CD14-positive monocyte (primary cell): ENCODE data around the gene URB1. TPM values are rescaled to one million over a fixed set of nuclear protein-coding genes. Genes with fewer than 3 reads are reported as not detected.
"Not testable (repeated sequence)": the region's sequence is repeated elsewhere in the genome, so short reads cannot be mapped to it uniquely, and the experiment has no call there.

Source experiments
- DNase-seq, 3 donors: peaks; one replicate each; pipeline ENCODE4 v3.0.0-alpha.2; 2011 to 2022
- H2AFZ ChIP-seq: 2 replicates; pipeline ENCODE4 v1.6.0; 2012; ENCODE audit warnings: mild to moderate bottlenecking, low read depth, low read length, inconsistent platforms; ENCODE audit not compliant: insufficient read depth, poor library complexity, severe bottlenecking
- H3K27ac ChIP-seq, 2 donors: 1 replicate in 1 of 2; 2 replicates in 1 of 2; pipeline ENCODE4 v1.5.1; 2012 to 2013; ENCODE audit warnings: low read length in 2 of 2, control low read depth in 1 of 2, inconsistent platforms in 1 of 2, low read depth in 1 of 2, mild to moderate bottlenecking in 1 of 2
- H3K27me3 ChIP-seq, 2 donors: one replicate each; pipeline versions ENCODE4 v1.6.0 to v1.6.1; 2011 to 2013; ENCODE audit warnings: low read length in 2 of 2; ENCODE audit not compliant: control insufficient read depth in 2 of 2, insufficient read depth in 2 of 2
- H3K36me3 ChIP-seq, 2 donors: replicated peaks in 1 of 2; 1 replicate in 1 of 2; 2 replicates in 1 of 2; pipeline versions ENCODE4 v1.5.1 to v1.6.1; 2012 to 2013; ENCODE audit warnings: low read length in 2 of 2, control low read depth in 1 of 2, inconsistent platforms in 1 of 2, mild to moderate bottlenecking in 1 of 2; ENCODE audit not compliant: insufficient read depth in 2 of 2, control insufficient read depth in 1 of 2
- H3K4me1 ChIP-seq, 2 donors: 1 replicate in 1 of 2; 2 replicates in 1 of 2; pipeline versions ENCODE4 v1.5.1 to v1.6.1; 2012 to 2013; ENCODE audit warnings: low read length in 2 of 2, control low read depth in 1 of 2, inconsistent platforms in 1 of 2, mild to moderate bottlenecking in 1 of 2, moderate library complexity in 1 of 2; ENCODE audit not compliant: insufficient read depth in 2 of 2, control insufficient read depth in 1 of 2
- H3K4me2 ChIP-seq: replicated peaks from 2 replicates; pipeline ENCODE3; 2012; ENCODE audit warnings: low read length, moderate library complexity, mild to moderate bottlenecking; ENCODE audit not compliant: poor library complexity, severe bottlenecking; ENCODE audit errors: extremely low read depth
- H3K4me3 ChIP-seq, 3 experiments: fragments of 200-600 bp in 1 of 3; sonication (generic) in 1 of 3; replicated peaks in 1 of 3; 1 replicate in 2 of 3; 2 replicates in 1 of 3; pipeline ENCODE4 v1.5.1; 2011 to 2013; ENCODE audit warnings: low read length in 3 of 3, mild to moderate bottlenecking in 3 of 3, control low read depth in 2 of 3, low read depth in 2 of 3, inconsistent platforms in 1 of 3, moderate library complexity in 1 of 3
- H3K79me2 ChIP-seq: 2 replicates; pipeline ENCODE4 v1.6.0; 2012; ENCODE audit warnings: mild to moderate bottlenecking, control low read depth, inconsistent platforms, low read length, moderate library complexity; ENCODE audit not compliant: insufficient read depth
- H3K9ac ChIP-seq: 2 replicates; pipeline ENCODE4 v1.6.0; 2017; ENCODE audit warnings: low read length, mild to moderate bottlenecking; ENCODE audit not compliant: insufficient read depth, poor library complexity, severe bottlenecking
- H3K9me3 ChIP-seq, 2 donors: replicated peaks in 1 of 2; 1 replicate in 1 of 2; 2 replicates in 1 of 2; pipeline versions ENCODE4 v1.5.1 to v1.6.1; 2012 to 2013; ENCODE audit warnings: low read length in 2 of 2, control low read depth in 1 of 2; ENCODE audit not compliant: control insufficient read depth in 1 of 2, insufficient read depth in 1 of 2
- H4K20me1 ChIP-seq: 2 replicates; pipeline ENCODE4 v1.6.0; 2012; ENCODE audit warnings: mild to moderate bottlenecking, low read length, control low read depth, moderate library complexity; ENCODE audit not compliant: insufficient read depth
- H3K27ac Mint-ChIP-seq, 7 donors: one replicate each; pipeline ENCODE4 v1.8.0; 2020; ENCODE audit warnings: mild to moderate bottlenecking in 7 of 7, mixed read lengths in 7 of 7, moderate library complexity in 6 of 7, inconsistent platforms in 2 of 7
- H3K27me3 Mint-ChIP-seq, 3 donors: one replicate each; pipeline ENCODE4 v1.8.0; 2021 to 2022; ENCODE audit warnings: low read depth in 3 of 3, mild to moderate bottlenecking in 3 of 3, mixed read lengths in 3 of 3, moderate library complexity in 3 of 3, inconsistent platforms in 1 of 3
- H3K36me3 Mint-ChIP-seq, 2 donors: one replicate each; pipeline ENCODE4 v1.8.0; 2020; ENCODE audit warnings: mixed read lengths in 2 of 2, inconsistent platforms in 1 of 2, mild to moderate bottlenecking in 1 of 2
- H3K4me1 Mint-ChIP-seq: one replicate; pipeline ENCODE4 v1.8.0; 2020; ENCODE audit warnings: mild to moderate bottlenecking, mixed read lengths
- H3K4me3 Mint-ChIP-seq, 2 donors: one replicate each; pipeline ENCODE4 v1.8.0; 2020; ENCODE audit warnings: mild to moderate bottlenecking in 2 of 2, mixed read lengths in 2 of 2, moderate library complexity in 1 of 2
- H3K9me3 Mint-ChIP-seq, 7 donors: one replicate each; pipeline ENCODE4 v1.8.0; 2020 to 2022; ENCODE audit warnings: mixed read lengths in 7 of 7, mild to moderate bottlenecking in 6 of 7, moderate library complexity in 6 of 7, inconsistent platforms in 2 of 7
- CTCF ChIP-seq: fragments of 200-600 bp; IDR thresholded peaks from one replicate; pipeline ENCODE4 v1.8.0; 2022; ENCODE audit warnings: antibody characterized with exemption, mild to moderate bottlenecking
- WGBS: methylation state at CpG from one replicate; pipeline ENCODE4 v1.1.5; 2013; ENCODE audit warnings: missing lambda C conversion rate; ENCODE audit not compliant: insufficient coverage; 5-methylcytosine and 5-hydroxymethylcytosine counted together
- intact Hi-C, 2 donors: fragments of 100-400 bp; cut with micrococcal nuclease; formaldehyde crosslinking; loops; one replicate each; pipeline versions ENCODE4 v1.15.0 to v1.15.1; 2023
- polyA plus RNA-seq, 3 donors: library from polyadenylated mRNA; depleted of rRNA in 1 of 3; unstranded in 2 of 3; stranded (reverse) in 1 of 3; fragments of 300-500 nt in 2 of 3; fragments of >200 nt in 1 of 3; fragmentation: Illumina TruSeq in 2 of 3; gene quantifications; 1 replicate in 2 of 3; 2 replicates in 1 of 3; pipeline ENCODE4 v1.2.3, GENCODE V29; 2012 to 2021

URB1 gene
- polyA plus RNA-seq, 3 donors = 0.25 to 2.4 (median 0.47) TPM

- peak overlapping the region; percentile 84 to 92 for H3K27ac ChIP-seq
- Mint-ChIP-seq H3K4me1 (peaks cover 16% of the 10 kb centered on the region), H3K27me3 (no peaks in the 10 kb centered on the region), H3K4me3 (peak overlapping the region; percentile 73 to 86), H3K27ac (peak overlapping the region; percentile 93 to 99 (median 96)), H3K9me3 (no peaks in the 10 kb centered on the region), H3K36me3 (peaks cover 46 to 48% of the 10 kb centered on the region in 2 donors)
- H4K20me1 ChIP-seq = no peaks in the 10 kb centered on the region
- peak overlapping the region; percentile 2 to 50 (median 8) for H3K4me3 ChIP-seq
- peak overlapping the region; percentile 38 for H3K9ac ChIP-seq
- H3K79me2 ChIP-seq = peaks cover 3% of the 10 kb centered on the region
- peaks cover 23 to 59% of the 10 kb centered on the region in 2 donors for H3K36me3 ChIP-seq
- peak overlapping the region; percentile 72 for H2AFZ ChIP-seq
- intact Hi-C loops = loop anchor here in 1 of 2 donors (5.0 kb wide), 1 partner anchor 95 kb away; the partner anchor contains the start of gene MIS18A
- no peak for TF ChIP-seq CTCF
- H3K27me3 ChIP-seq = no peaks in the 10 kb centered on the region
- H3K9me3 ChIP-seq = no peaks in the 10 kb centered on the region
- H3K4me2 ChIP-seq = peak overlapping the region; percentile 56
- WGBS = 48% methylated on average over 5 of the region's 6 CpGs
- DNase-seq = peak; percentile 68 to 86 (median 82)
- peaks cover 11 to 19% of the 10 kb centered on the region in 2 donors for H3K4me1 ChIP-seq
These were observed 20.9 kb downstream of the URB1 start for GRCh38 chr21:32371913-32372314.

GRCh38 chr21:32370998-32371766 is 21.6 kb downstream of the URB1 start:
- H3K27ac ChIP-seq = peak overlapping the region; percentile 2 to 92
- Mint-ChIP-seq H3K36me3 (peaks cover 46 to 49% of the 10 kb centered on the region in 2 donors), H3K27ac (peak overlapping the region; percentile 93 to 99 (median 96)), H3K4me1 (peaks cover 16% of the 10 kb centered on the region), H3K4me3 (peak overlapping the region in 1 of 2 donors; percentile 86), H3K27me3 (no peaks in the 10 kb centered on the region), H3K9me3 (no peaks in the 10 kb centered on the region)
- no peak for TF ChIP-seq CTCF
- peak overlapping the region; percentile 72 for H2AFZ ChIP-seq
- no peaks in the 10 kb centered on the region for H3K9me3 ChIP-seq
- peaks cover 11 to 19% of the 10 kb centered on the region in 2 donors for H3K4me1 ChIP-seq
- peaks cover 30 to 59% of the 10 kb centered on the region in 2 donors for H3K36me3 ChIP-seq
- H4K20me1 ChIP-seq = no peaks in the 10 kb centered on the region
- no peak overlapping the region for H3K9ac ChIP-seq
- intact Hi-C loops = loop anchor here in 1 of 2 donors (5.0 kb wide), 1 partner anchor 94 kb away; the partner anchor contains the start of gene MIS18A
- DNase-seq = peak in 1 of 3 donors; percentile 33
- H3K27me3 ChIP-seq = no peaks in the 10 kb centered on the region
- H3K4me3 ChIP-seq = peak overlapping the region in 1 of 3 experiments; percentile 50
- 80% methylated on average over 1 of the region's 6 CpGs for WGBS
- H3K79me2 ChIP-seq = peaks cover 3% of the 10 kb centered on the region
- H3K4me2 ChIP-seq = peak overlapping the region; percentile 56

- peaks cover 42 to 57% of the 10 kb centered on the region in 2 donors for H3K36me3 ChIP-seq
- DNase-seq, H3K4me3 Mint-ChIP-seq, H4K20me1 ChIP-seq, H3K4me2 ChIP-seq, H3K9ac ChIP-seq, H3K79me2 ChIP-seq, intact Hi-C loops, H3K9me3 ChIP-seq, H3K27ac Mint-ChIP-seq, H3K9me3 Mint-ChIP-seq, H2AFZ ChIP-seq, H3K27me3 Mint-ChIP-seq, H3K4me3 ChIP-seq, H3K27ac ChIP-seq, H3K27me3 ChIP-seq: not testable (repeated sequence)
- H3K4me1 ChIP-seq = peaks cover 11 to 19% of the 10 kb centered on the region in 2 donors
- H3K4me1 Mint-ChIP-seq = peaks cover 19% of the 10 kb centered on the region
- WGBS = no CpG with 5 or more reads among the region's 1 CpG
- H3K36me3 Mint-ChIP-seq = peaks cover 55 to 58% of the 10 kb centered on the region in 2 donors
These were observed 23.9 kb downstream of the URB1 start for GRCh38 chr21:32368961-32369360.
